Neural crest cell (in vitro differentiated cells): ENCODE data around the gene LRRK1. TPM values are rescaled to one million over a fixed set of nuclear protein-coding genes. Genes with fewer than 3 reads are reported as not detected.
"Not testable (repeated sequence)": the region's sequence is repeated elsewhere in the genome, so short reads cannot be mapped to it uniquely, and the experiment has no call there.

Experiments used
- DNase-seq: peaks from one replicate; pipeline ENCODE4 v3.0.0; 2021; ENCODE audit warnings: low read depth, mixed read lengths, low spot score
- H3K27ac Mint-ChIP-seq: one replicate; pipeline ENCODE4 v1.8.0; 2021; ENCODE audit warnings: mild to moderate bottlenecking, mixed read lengths; ENCODE audit not compliant: unreplicated experiment
- H3K27me3 Mint-ChIP-seq: 2 replicates; pipeline ENCODE4 v1.8.0; 2021; ENCODE audit warnings: low read depth, mild to moderate bottlenecking, mixed read lengths
- H3K36me3 Mint-ChIP-seq: 2 replicates; pipeline ENCODE4 v1.8.0; 2021; ENCODE audit warnings: low read depth, mild to moderate bottlenecking, mixed read lengths
- H3K4me1 Mint-ChIP-seq: 2 replicates; pipeline ENCODE4 v1.8.0; 2021; ENCODE audit warnings: mixed read lengths
- H3K4me3 Mint-ChIP-seq: one replicate; pipeline ENCODE4 v1.8.0; 2021; ENCODE audit warnings: mild to moderate bottlenecking, mixed read lengths
- H3K9me3 Mint-ChIP-seq: 2 replicates; pipeline ENCODE4 v1.8.0; 2021; ENCODE audit warnings: mixed read lengths
- CTCF ChIP-seq: fragments of 200-600 bp; sonication (generic); conservative IDR thresholded peaks from 2 replicates; pipeline ENCODE4 v1.5.0; 2021; ENCODE audit warnings: antibody characterized with exemption, mild to moderate bottlenecking
- total RNA-seq: library from RNA; stranded (reverse); gene quantifications from 2 replicates; pipeline ENCODE4 v1.2.1, GENCODE V29; 2021

The LRRK1 gene
- total RNA-seq, 1 donor from 2014 or later: 1.7 TPM

GRCh38 chr15:101092156-101092866, 173.2 kb downstream of the LRRK1 start:
- H3K27me3 Mint-ChIP-seq: peaks cover 14% of the 10 kb centered on the region
- H3K27ac Mint-ChIP-seq: peak overlapping the region; percentile 97
- peak overlapping the region; percentile 60 for H3K4me3 Mint-ChIP-seq
- peaks cover 3% of the 10 kb centered on the region for H3K9me3 Mint-ChIP-seq
- H3K36me3 Mint-ChIP-seq: peaks cover 3% of the 10 kb centered on the region
- TF ChIP-seq CTCF: no peak
- no peak for DNase-seq
- peaks cover 51% of the 10 kb centered on the region for H3K4me1 Mint-ChIP-seq

GRCh38 chr15:101092867-101093202, 173.7 kb downstream of the LRRK1 start:
- Mint-ChIP-seq H3K36me3 (peaks cover 3% of the 10 kb centered on the region), H3K9me3 (peaks cover 3% of the 10 kb centered on the region), H3K4me3 (no peak overlapping the region), H3K4me1 (peaks cover 47% of the 10 kb centered on the region), H3K27ac (peak overlapping the region; percentile 97), H3K27me3 (peaks cover 14% of the 10 kb centered on the region)
- TF ChIP-seq CTCF: no peak
- DNase-seq: no peak

- Mint-ChIP-seq H3K9me3 (peaks cover 3% of the 10 kb centered on the region), H3K27ac (no peak overlapping the region), H3K36me3 (peaks cover 3% of the 10 kb centered on the region), H3K4me1 (peaks cover 46% of the 10 kb centered on the region), H3K27me3 (peaks cover 14% of the 10 kb centered on the region), H3K4me3 (no peak overlapping the region)
- no peak for TF ChIP-seq CTCF
- DNase-seq: no peak
Observed at GRCh38 chr15:101093958-101094357, 174.8 kb downstream of the LRRK1 start.

- not testable (repeated sequence) for H3K27me3 Mint-ChIP-seq, H3K27ac Mint-ChIP-seq, H3K9me3 Mint-ChIP-seq, H3K36me3 Mint-ChIP-seq, H3K4me3 Mint-ChIP-seq, DNase-seq
- H3K4me1 Mint-ChIP-seq: peaks cover 27% of the 10 kb centered on the region
Observed at GRCh38 chr15:101095796-101096406, 176.7 kb downstream of the LRRK1 start.

GRCh38 chr15:101097111-101097510, 178.0 kb downstream of the LRRK1 start:
- H3K4me3 Mint-ChIP-seq: no peak overlapping the region
- peaks cover 14% of the 10 kb centered on the region for H3K4me1 Mint-ChIP-seq
- H3K36me3 Mint-ChIP-seq: peaks cover 3% of the 10 kb centered on the region
- no peak overlapping the region for H3K27ac Mint-ChIP-seq
- peaks cover 10% of the 10 kb centered on the region for H3K27me3 Mint-ChIP-seq
- peaks cover 6% of the 10 kb centered on the region for H3K9me3 Mint-ChIP-seq
- no peak for TF ChIP-seq CTCF
- no peak for DNase-seq

GRCh38 chr15:101099183-101099582, 180.0 kb downstream of the LRRK1 start:
- Mint-ChIP-seq H3K36me3 (peaks cover 3% of the 10 kb centered on the region), H3K27ac (no peak overlapping the region), H3K27me3 (peaks cover 8% of the 10 kb centered on the region), H3K4me3 (no peak overlapping the region), H3K4me1 (peaks cover 8% of the 10 kb centered on the region), H3K9me3 (peaks cover 6% of the 10 kb centered on the region)
- DNase-seq: no peak
- no peak for TF ChIP-seq CTCF
